HG02840 (cell line): ENCODE measurements around the gene STK36.
"Not testable (repeated sequence)": the region's sequence is repeated elsewhere in the genome, so short reads cannot be mapped to it uniquely, and the experiment has no call there.

Source experiments
- ATAC-seq: cut with Tn5 transposase; IDR thresholded peaks from one replicate; pipeline ENCODE4 v1.9.1; 2021; ENCODE audit warnings: mild to moderate bottlenecking, moderate library complexity, moderate number of reproducible peaks; ENCODE audit not compliant: unreplicated experiment, low FRiP score

The STK36 gene

GRCh38 chr2:218659258-218659987 is 12.5 kb upstream of the STK36 start, which contains the start of the genes BCS1L and ZNF142:
Gene BCS1L (plus strand): TSS chr2:218659683. CDS start chr2:218660988, 1,305 bp downstream.
Gene ZNF142 (minus strand): TSS chr2:218659623. CDS start chr2:218656429, 3,194 bp downstream.
- peak; percentile 93 for ATAC-seq

- ATAC-seq: peak; percentile 1
These were observed 11.9 kb upstream of the STK36 start for GRCh38 chr2:218659988-218660358.

GRCh38 chr2:218662377-218662776 is 9.5 kb upstream of the STK36 start:
- no peak for ATAC-seq

- no peak for ATAC-seq
These were observed 9.1 kb upstream of the STK36 start for GRCh38 chr2:218662827-218663226.

- ATAC-seq: no peak
These were observed 8.0 kb upstream of the STK36 start for GRCh38 chr2:218663901-218664300.

- ATAC-seq: no peak
These were observed 7.2 kb upstream of the STK36 start for GRCh38 chr2:218664653-218665052.

GRCh38 chr2:218671097-218671653 is 711 bp upstream of the STK36 start:
- ATAC-seq: no peak

GRCh38 chr2:218679119-218679518 is 7.2 kb downstream of the STK36 start:
- ATAC-seq: no peak

- ATAC-seq: no peak
These were observed 8.2 kb downstream of the STK36 start for GRCh38 chr2:218680061-218680460.

- ATAC-seq: not testable (repeated sequence)
These were observed 15.6 kb downstream of the STK36 start for GRCh38 chr2:218687400-218688060.

- ATAC-seq: no peak
These were observed 19.3 kb downstream of the STK36 start for GRCh38 chr2:218691234-218691633.

- no peak for ATAC-seq
These were observed 22.7 kb downstream of the STK36 start for GRCh38 chr2:218694405-218695145.

- no peak for ATAC-seq
These were observed 27.0 kb downstream of the STK36 start for GRCh38 chr2:218698885-218699284.

GRCh38 chr2:218701806-218702205 is 29.9 kb downstream of the STK36 start:
- ATAC-seq: no peak

GRCh38 chr2:218703341-218703740 is 31.5 kb downstream of the STK36 start:
- no peak for ATAC-seq

GRCh38 chr2:218708086-218708485 is 36.2 kb downstream of the STK36 start:
- ATAC-seq: no peak

GRCh38 chr2:218709908-218710307 is 38.0 kb downstream of the STK36 start:
- no peak for ATAC-seq

GRCh38 chr2:218710334-218710686 is 38.4 kb downstream of the STK36 start:
- no peak for ATAC-seq

GRCh38 chr2:218710687-218711549 is 39.0 kb downstream of the STK36 start, which contains the start of gene TTLL4:
Gene TTLL4 (plus strand): TSS chr2:218710835. CDS start chr2:218737677, 26,842 bp downstream.
- peak; percentile 92 for ATAC-seq

GRCh38 chr2:218711550-218711929 is 39.7 kb downstream of the STK36 start:
- no peak for ATAC-seq
